Measurements from ENCODE around the gene PDGFRA.

The PDGFRA gene

GRCh38 chr4:54274795-54275665, 45.9 kb downstream of the PDGFRA start:
- no peak overlapping the region for H3K4me2 ChIP-seq
- no peaks in the 10 kb centered on the region for H3K4me1 ChIP-seq
- H4K20me1 ChIP-seq: no peaks in the 10 kb centered on the region
- H3K27ac ChIP-seq: no peak overlapping the region
- H3K27me3 ChIP-seq: no peaks in the 10 kb centered on the region
- H3K36me3 ChIP-seq: no peaks in the 10 kb centered on the region
- no peak overlapping the region for H3K9ac ChIP-seq
- H3K9me3 ChIP-seq: no peaks in the 10 kb centered on the region
- no peak for TF ChIP-seq Cebpa-rat (IDR thresholded peaks at IDR 0.05)
- no peak overlapping the region for H3K4me3 ChIP-seq

DNA sequence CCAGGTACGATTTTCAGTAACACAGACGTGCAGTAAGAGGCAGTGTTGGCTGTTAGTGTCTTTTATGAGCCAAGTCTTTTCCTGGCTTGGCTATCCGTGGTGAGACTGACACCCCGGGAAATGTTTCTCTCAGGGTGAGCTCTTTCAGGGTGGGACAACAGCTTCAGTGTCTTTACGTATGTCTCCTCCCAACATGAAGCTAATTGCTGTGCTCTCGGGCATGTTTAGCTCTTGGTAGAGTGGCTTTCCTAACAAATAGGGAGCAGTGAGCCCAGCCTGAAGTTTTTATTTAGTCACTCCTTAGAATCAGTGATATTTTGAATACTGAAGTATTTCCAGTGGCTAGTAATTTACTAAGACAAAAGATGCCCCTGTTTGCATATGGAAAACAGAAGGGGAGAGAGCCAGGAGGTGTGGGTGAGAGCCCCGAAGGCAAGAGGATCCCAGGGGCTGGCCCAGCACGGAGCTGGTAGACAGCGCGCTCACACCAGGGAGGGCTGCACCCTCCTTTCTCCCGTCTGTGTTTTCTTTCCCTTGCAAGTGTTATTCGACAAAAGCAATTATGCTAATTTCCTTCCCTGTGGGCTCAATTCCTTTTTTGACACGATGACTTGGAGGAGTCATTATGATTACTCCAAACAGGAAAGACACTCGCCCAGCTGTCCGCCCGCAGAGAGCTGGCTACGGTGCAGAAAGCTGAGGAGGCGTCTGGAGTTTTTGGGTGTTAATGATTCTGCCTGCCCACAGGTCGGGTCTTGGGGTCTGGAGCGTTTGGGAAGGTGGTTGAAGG, 47.7 kb downstream of the PDGFRA start:
- TF ChIP-seq Cebpa-rat (IDR thresholded peaks at IDR 0.05): no peak
- Histone ChIP-seq H3K4me3 (no peak overlapping the region), H3K4me2 (no peak overlapping the region), H3K36me3 (no peaks in the 10 kb centered on the region), H3K4me1 (no peaks in the 10 kb centered on the region), H3K27ac (no peak overlapping the region), H4K20me1 (no peaks in the 10 kb centered on the region), H3K9ac (no peak overlapping the region), H3K9me3 (no peaks in the 10 kb centered on the region), H3K27me3 (no peaks in the 10 kb centered on the region)

- H3K36me3 ChIP-seq: no peaks in the 10 kb centered on the region
- H4K20me1 ChIP-seq: no peaks in the 10 kb centered on the region
- peaks cover 2% of the 10 kb centered on the region for H3K9me3 ChIP-seq
- H3K4me2 ChIP-seq: no peak overlapping the region
- no peaks in the 10 kb centered on the region for H3K4me1 ChIP-seq
- H3K27me3 ChIP-seq: no peaks in the 10 kb centered on the region
- no peak overlapping the region for H3K27ac ChIP-seq
- no peak overlapping the region for H3K4me3 ChIP-seq
- no peak for TF ChIP-seq Cebpa-rat (IDR thresholded peaks at IDR 0.05)
- no peak overlapping the region for H3K9ac ChIP-seq
These were observed 48.6 kb downstream of the PDGFRA start for GRCh38 chr4:54277691-54278090.

DNA sequence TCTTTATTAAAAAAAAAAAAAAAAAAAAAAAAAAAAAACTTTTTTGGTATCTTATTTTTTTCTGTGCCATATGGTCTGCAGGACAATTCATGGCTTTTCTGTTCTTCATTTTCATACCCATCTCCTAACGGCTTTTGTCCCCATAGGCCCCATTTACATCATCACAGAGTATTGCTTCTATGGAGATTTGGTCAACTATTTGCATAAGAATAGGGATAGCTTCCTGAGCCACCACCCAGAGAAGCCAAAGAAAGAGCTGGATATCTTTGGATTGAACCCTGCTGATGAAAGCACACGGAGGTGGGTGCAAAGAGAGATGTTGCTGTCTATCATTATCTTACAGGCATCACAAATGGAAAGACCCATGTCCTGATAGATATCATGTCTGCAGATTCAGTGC, 49.1 kb downstream of the PDGFRA start:
- H3K9ac ChIP-seq: no peak overlapping the region
- H3K9me3 ChIP-seq: peaks cover 7% of the 10 kb centered on the region
- no peaks in the 10 kb centered on the region for H3K4me1 ChIP-seq
- no peak overlapping the region for H3K27ac ChIP-seq
- no peak overlapping the region for H3K4me2 ChIP-seq
- TF ChIP-seq Cebpa-rat (IDR thresholded peaks at IDR 0.05): no peak
- H3K27me3 ChIP-seq: no peaks in the 10 kb centered on the region
- H4K20me1 ChIP-seq: no peaks in the 10 kb centered on the region
- H3K4me3 ChIP-seq: no peak overlapping the region
- no peaks in the 10 kb centered on the region for H3K36me3 ChIP-seq

GRCh38 chr4:54281054-54281766, 52.1 kb downstream of the PDGFRA start:
- H4K20me1 ChIP-seq: no peaks in the 10 kb centered on the region
- H3K27me3 ChIP-seq: no peaks in the 10 kb centered on the region
- TF ChIP-seq Cebpa-rat (IDR thresholded peaks at IDR 0.05): no peak
- H3K4me1 ChIP-seq: no peaks in the 10 kb centered on the region
- peaks cover 20% of the 10 kb centered on the region for H3K9me3 ChIP-seq
- no peaks in the 10 kb centered on the region for H3K36me3 ChIP-seq
- no peak overlapping the region for H3K4me3 ChIP-seq
- H3K4me2 ChIP-seq: no peak overlapping the region
- no peak overlapping the region for H3K9ac ChIP-seq
- no peak overlapping the region for H3K27ac ChIP-seq

- Histone ChIP-seq H3K36me3 (no peaks in the 10 kb centered on the region), H3K4me2 (no peak overlapping the region), H3K9ac (no peak overlapping the region), H3K9me3 (peaks cover 20% of the 10 kb centered on the region), H3K27me3 (no peaks in the 10 kb centered on the region), H4K20me1 (no peaks in the 10 kb centered on the region), H3K4me1 (no peaks in the 10 kb centered on the region), H3K4me3 (no peak overlapping the region), H3K27ac (no peak overlapping the region)
- TF ChIP-seq Cebpa-rat (IDR thresholded peaks at IDR 0.05): no peak
These were observed 53.7 kb downstream of the PDGFRA start for GRCh38 chr4:54282837-54283236.

- no peak overlapping the region for H3K4me2 ChIP-seq
- no peak for TF ChIP-seq Cebpa-rat (IDR thresholded peaks at IDR 0.05)
These were observed 60.2 kb downstream of the PDGFRA start for GRCh38 chr4:54289316-54289715.

GRCh38 chr4:54290980-54291379, 61.9 kb downstream of the PDGFRA start:
- Histone ChIP-seq H4K20me1 (no peaks in the 10 kb centered on the region), H3K4me1 (no peaks in the 10 kb centered on the region), H3K36me3 (no peaks in the 10 kb centered on the region), H3K27ac (no peak overlapping the region), H3K9me3 (no peaks in the 10 kb centered on the region), H3K4me3 (no peak overlapping the region), H3K27me3 (no peaks in the 10 kb centered on the region), H3K9ac (no peak overlapping the region), H3K4me2 (no peak overlapping the region)
- no peak for TF ChIP-seq Cebpa-rat (IDR thresholded peaks at IDR 0.05)

More at GRCh38 chr4:54289316-54289715, 60.2 kb downstream of the PDGFRA start:
- H3K27ac ChIP-seq: no peak overlapping the region
- no peaks in the 10 kb centered on the region for H4K20me1 ChIP-seq
- H3K9ac ChIP-seq: no peak overlapping the region
- H3K9me3 ChIP-seq: peaks cover 2% of the 10 kb centered on the region; the same call in 1 of the 2 replicates
- no peak overlapping the region for H3K4me3 ChIP-seq
- no peaks in the 10 kb centered on the region for H3K27me3 ChIP-seq
- no peaks in the 10 kb centered on the region for H3K4me1 ChIP-seq
- H3K36me3 ChIP-seq: no peaks in the 10 kb centered on the region

- Histone ChIP-seq H3K4me3 (no peak overlapping the region), H3K36me3 (no peaks in the 10 kb centered on the region), H4K20me1 (no peaks in the 10 kb centered on the region), H3K27me3 (no peaks in the 10 kb centered on the region), H3K9ac (no peak overlapping the region), H3K27ac (no peak overlapping the region), H3K4me2 (no peak overlapping the region), H3K9me3 (peaks cover 15% of the 10 kb centered on the region), H3K4me1 (no peaks in the 10 kb centered on the region)
- TF ChIP-seq Cebpa-rat (IDR thresholded peaks at IDR 0.05): no peak
These were observed 67.6 kb downstream of the PDGFRA start for GRCh38 chr4:54296548-54297203.
